Measurements from ENCODE around the gene MAPK7. TPM values are rescaled to one million over a fixed set of nuclear protein-coding genes. Genes with fewer than 3 reads are reported as not detected.

Gene MAPK7
- total and polyA plus RNA-seq, 2 of the 8 experiments (the other 6 are each of a cell fraction or from before 2014, with no cell fraction given), result 15.2 to 28.1 TPM

GRCh38 chr17:19377602-19378415 is 489 bp upstream of the MAPK7 start:
- Histone ChIP-seq H4K20me1 (replicated peaks in 1 of 2; ENCODE audit: control insufficient read depth in 1 of 2, insufficient read depth in 2 of 2, low read length in 2 of 2) (peaks cover 0 to 17% of the 10 kb centered on the region in 2 experiments), H3K4me3 (ENCODE audit: extremely low read depth in 1 of 4, insufficient read depth in 2 of 4, low read depth in 3 of 4, low read length in 4 of 4) (peak overlapping the region; percentile 59 to 90 (median 82)), H3K79me1 (ENCODE audit: low read depth, low read length) (peaks cover 11% of the 10 kb centered on the region), H3K4me2 (ENCODE audit: insufficient read depth in 1 of 2, low read depth in 2 of 2, low read length in 2 of 2) (peak overlapping the region; percentile 72 to 95), H2AFZ (ENCODE audit: low read length) (peak overlapping the region; percentile 30), H3K56ac (replicated peaks; ENCODE audit: insufficient read length, low read depth, low read length) (peak overlapping the region; percentile 70), H2BK5ac (ENCODE audit: low read depth, low read length) (peak overlapping the region; percentile 55; the same call in 1 of the 2 replicates), H3K18ac (ENCODE audit: extremely low read depth, low read length) (peak overlapping the region; percentile 84), H4K5ac (ENCODE audit: insufficient read length, low read depth, low read length) (peak overlapping the region; percentile 78), H3K27ac (ENCODE audit: low read depth, low read length) (peak overlapping the region; percentile 79), H3K79me2 (ENCODE audit: control insufficient read depth in 1 of 2, insufficient read depth in 2 of 2, low read length in 2 of 2) (peaks cover 0 to 30% of the 10 kb centered on the region in 2 experiments; a peak in 2 of 4 replicates), H2BK15ac (ENCODE audit: low read length) (no peak overlapping the region), H3K23ac (ENCODE audit: insufficient read length) (no peak overlapping the region), H2BK20ac (ENCODE audit: low read length) (no peak overlapping the region), H2AK5ac (ENCODE audit: low read depth, low read length) (no peak overlapping the region), H3K4me1 (replicated peaks in 1 of 4; ENCODE audit: control insufficient read depth in 3 of 4, insufficient read depth in 4 of 4, low read length in 3 of 4) (peaks cover 3 to 11% (median 4%) of the 10 kb centered on the region in 4 experiments), H4K91ac (replicated peaks; ENCODE audit: insufficient read length, low read length) (peak overlapping the region; percentile 79), H3K23me2 (ENCODE audit: low read depth, low read length) (peaks cover 8% of the 10 kb centered on the region; the same call in 1 of the 2 replicates), H3K9ac (replicated peaks in 1 of 4; ENCODE audit: extremely low read depth in 1 of 4, low read depth in 3 of 4, low read length in 3 of 4) (peak overlapping the region; percentile 63 to 84 (median 73)), H4K8ac (ENCODE audit: extremely low read depth, insufficient read depth, low read length) (peak overlapping the region; percentile 98), H2BK12ac (ENCODE audit: low read depth, low read length) (no peak overlapping the region; the same call in 1 of the 2 replicates), H3K27me3 (replicated peaks in 1 of 4; ENCODE audit: control insufficient read depth in 3 of 4, extremely low read depth in 1 of 4, insufficient read depth in 3 of 4, low read length in 3 of 4) (no peaks in the 10 kb centered on the region), H2BK120ac (replicated peaks; ENCODE audit: low read depth, low read length) (no peak overlapping the region), H3K36me3 (ENCODE audit: control insufficient read depth in 2 of 4, insufficient read depth in 4 of 4, low read length in 3 of 4) (peaks cover 21 to 33% (median 25%) of the 10 kb centered on the region in 4 experiments), H3K14ac (ENCODE audit: insufficient read length) (no peak overlapping the region), H3K9me3 (ENCODE audit: insufficient read depth in 2 of 2, low read depth in 1 of 2, low read length in 1 of 2) (no peaks in the 10 kb centered on the region), H3K4ac (replicated peaks; ENCODE audit: insufficient read length, low read depth, low read length) (no peak overlapping the region)
- FAIRE-seq (peak; percentile 76), DNase-seq (ENCODE audit: low read depth in 1 of 2, low spot score in 2 of 2) (peak; percentile 94 to 97)
- ChIA-PET CTCF (ENCODE audit: partially characterized antibody) (interaction anchor here (0.6 to 2.6 kb wide), 13 partner anchors 13 to 384 kb away, joined by 3 to 20 read pairs (median 5); partner anchors contain the start of gene B9D1), POLR2A (ENCODE audit: partially characterized antibody) (interaction anchor here (0.6 to 3.8 kb wide), 17 partner anchors 9 to 392 kb away, joined by 3 to 32 read pairs (median 4); partner anchors contain the start of genes ALDH3A2, B9D1 and MFAP4)
- 1% methylated on average over 67 of the region's 67 CpGs; no CpG with 5 or more reads in 1 of the 2 experiments for WGBS, 2 experiments (ENCODE audit: extremely low coverage in 1 of 2, insufficient coverage in 1 of 2, insufficient read length in 1 of 2, insufficient replicate concordance in 2 of 2, low coverage in 1 of 2, low lambda C conversion rate in 2 of 2, missing lambda C conversion rate in 1 of 2)
- TF ChIP-seq SP2 (IDR thresholded peaks at IDR 0.05; ENCODE audit: low read length) (peak; percentile 93), KDM4A (IDR thresholded peaks at IDR 0.05; ENCODE audit: low read depth, low read length, severe bottlenecking) (peak; percentile 48), SIX5 (IDR thresholded peaks at IDR 0.05; ENCODE audit: low read depth, low read length) (no peak), TCF12 (IDR thresholded peaks at IDR 0.05; ENCODE audit: low read depth, low read length) (no peak), GABPA (IDR thresholded peaks at IDR 0.05; ENCODE audit: borderline replicate concordance, insufficient read depth, low read length) (peak; percentile 93), FOSL1 (IDR thresholded peaks at IDR 0.05; ENCODE audit: insufficient read depth, low read depth, low read length) (no peak), BACH1 (IDR thresholded peaks at IDR 0.05; ENCODE audit: low read length) (no peak), JUN (IDR thresholded peaks at IDR 0.05; ENCODE audit: low read depth, low read length) (no peak), SUZ12 (IDR thresholded peaks at IDR 0.05; ENCODE audit: low read length) (no peak), TAF7 (optimal IDR thresholded peaks at IDR 0.05; ENCODE audit: borderline replicate concordance, low read depth, low read length) (peak; percentile 70), RAD21 (IDR thresholded peaks at IDR 0.05 in 1 of 2, conservative IDR thresholded peaks at IDR 0.05 in 1 of 2; ENCODE audit: low read depth in 2 of 2, low read length in 2 of 2) (no peak)

All from H1 (cell line).